GM21619 (cell line): ENCODE measurements around the gene ASTN2.
A peak's percentile ranks its signal among the peaks of the same experiment; 100 is the strongest.

Experiments
- ATAC-seq: cut with Tn5 transposase; IDR thresholded peaks from one replicate; pipeline ENCODE4 v1.9.1; 2021; ENCODE audit not compliant: unreplicated experiment

Gene ASTN2

GRCh38 chr9:117122953-117123352 is 291.9 kb downstream of the ASTN2 start:
- no peak for ATAC-seq

GRCh38 chr9:117122102-117122501 is 292.8 kb downstream of the ASTN2 start:
- ATAC-seq = no peak

- no peak for ATAC-seq
Measured at GRCh38 chr9:117121316-117121715, 293.5 kb downstream of the ASTN2 start.

GRCh38 chr9:117120061-117120460 is 294.8 kb downstream of the ASTN2 start:
- ATAC-seq = no peak

GRCh38 chr9:117116084-117116483 is 298.8 kb downstream of the ASTN2 start:
- ATAC-seq = peak; percentile 64

GRCh38 chr9:117114768-117115167 is 300.1 kb downstream of the ASTN2 start:
- ATAC-seq = no peak

- no peak for ATAC-seq
Measured at GRCh38 chr9:117104716-117105495, 310.0 kb downstream of the ASTN2 start.

- ATAC-seq = no peak
Measured at GRCh38 chr9:117104206-117104605, 310.7 kb downstream of the ASTN2 start.

- ATAC-seq = no peak
Measured at GRCh38 chr9:117103438-117104110, 311.3 kb downstream of the ASTN2 start.

- ATAC-seq = no peak
Measured at GRCh38 chr9:117101008-117101407, 313.8 kb downstream of the ASTN2 start.

- ATAC-seq = no peak
Measured at GRCh38 chr9:117098331-117098730, 316.5 kb downstream of the ASTN2 start.

GRCh38 chr9:117097761-117098160 is 317.1 kb downstream of the ASTN2 start:
- no peak for ATAC-seq

- no peak for ATAC-seq
Measured at GRCh38 chr9:117096138-117096537, 318.7 kb downstream of the ASTN2 start.

GRCh38 chr9:117095081-117095480 is 319.8 kb downstream of the ASTN2 start:
- no peak for ATAC-seq

GRCh38 chr9:117093891-117094844 is 320.7 kb downstream of the ASTN2 start:
- ATAC-seq = no peak

GRCh38 chr9:117092582-117092981 is 322.3 kb downstream of the ASTN2 start:
- ATAC-seq = no peak

- ATAC-seq = no peak
Measured at GRCh38 chr9:117091529-117091928, 323.3 kb downstream of the ASTN2 start.

- ATAC-seq = no peak
Measured at GRCh38 chr9:117088786-117089185, 326.1 kb downstream of the ASTN2 start.

- ATAC-seq = no peak
Measured at GRCh38 chr9:117088140-117088539, 326.7 kb downstream of the ASTN2 start.

GRCh38 chr9:117084221-117084620 is 330.6 kb downstream of the ASTN2 start:
- no peak for ATAC-seq

GRCh38 chr9:117083559-117083958 is 331.3 kb downstream of the ASTN2 start:
- ATAC-seq = no peak
